Memory B cell (primary cell): ENCODE measurements around the gene TRIM67.

Experiments used
- ATAC-seq: fragments of 150-1000 bp; cut with Tn5 transposase; 2 replicates; pipeline ENCODE4 v1.10.0; 2021; ENCODE audit warnings: low read depth, mild to moderate bottlenecking, moderate library complexity
- DNase-seq, 2 donors: peaks; one replicate each; pipeline ENCODE4 v3.0.0; 2022; ENCODE audit warnings: low spot score in 2 of 2
- H3K27ac Mint-ChIP-seq: one replicate; pipeline ENCODE4 v1.8.0; 2022; ENCODE audit warnings: mild to moderate bottlenecking, moderate library complexity, mixed read lengths
- H3K27me3 Mint-ChIP-seq: one replicate; pipeline ENCODE4 v1.8.0; 2022; ENCODE audit warnings: mixed read lengths
- H3K36me3 Mint-ChIP-seq: one replicate; pipeline ENCODE4 v1.8.0; 2022; ENCODE audit warnings: mild to moderate bottlenecking, mixed read lengths
- H3K4me1 Mint-ChIP-seq: one replicate; pipeline ENCODE4 v1.8.0; 2022; ENCODE audit warnings: mixed read lengths
- H3K4me3 Mint-ChIP-seq: one replicate; pipeline ENCODE4 v1.8.0; 2022; ENCODE audit warnings: mild to moderate bottlenecking, moderate library complexity, mixed read lengths
- H3K9me3 Mint-ChIP-seq: one replicate; pipeline ENCODE4 v1.8.0; 2022; ENCODE audit warnings: mixed read lengths

Gene TRIM67

GRCh38 chr1:231264642-231265041 is 102.8 kb downstream of the TRIM67 start:
- DNase-seq (no peak), ATAC-seq (no peak)
- H3K9me3 Mint-ChIP-seq, result no peaks in the 10 kb centered on the region

GRCh38 chr1:231265379-231265778 is 103.5 kb downstream of the TRIM67 start:
- no peak overlapping the region for H3K27ac Mint-ChIP-seq

More at GRCh38 chr1:231264642-231265041, 102.8 kb downstream of the TRIM67 start:
- H3K36me3 Mint-ChIP-seq, result peaks cover 38% of the 10 kb centered on the region
- H3K4me3 Mint-ChIP-seq, result no peak overlapping the region
- no peak overlapping the region for H3K27ac Mint-ChIP-seq
- H3K4me1 Mint-ChIP-seq, result peaks cover 2% of the 10 kb centered on the region
- H3K27me3 Mint-ChIP-seq, result no peaks in the 10 kb centered on the region

GRCh38 chr1:231266811-231267322 is 105.0 kb downstream of the TRIM67 start:
- ATAC-seq (no peak), DNase-seq (no peak)
- H3K4me3 Mint-ChIP-seq, result no peak overlapping the region
- H3K27me3 Mint-ChIP-seq, result no peaks in the 10 kb centered on the region
- no peak overlapping the region for H3K27ac Mint-ChIP-seq
- H3K36me3 Mint-ChIP-seq, result peaks cover 30% of the 10 kb centered on the region
- peaks cover 2% of the 10 kb centered on the region for H3K4me1 Mint-ChIP-seq
- H3K9me3 Mint-ChIP-seq, result no peaks in the 10 kb centered on the region

More at GRCh38 chr1:231265379-231265778, 103.5 kb downstream of the TRIM67 start:
- DNase-seq (no peak), ATAC-seq (no peak)
- no peaks in the 10 kb centered on the region for H3K27me3 Mint-ChIP-seq
- peaks cover 34% of the 10 kb centered on the region for H3K36me3 Mint-ChIP-seq
- H3K4me3 Mint-ChIP-seq, result no peak overlapping the region
- H3K9me3 Mint-ChIP-seq, result no peaks in the 10 kb centered on the region
- H3K4me1 Mint-ChIP-seq, result peaks cover 2% of the 10 kb centered on the region
